Caco-2 (cell line): Measurements from ENCODE around the gene WWOX. TPM values are rescaled to one million over a fixed set of nuclear protein-coding genes. Genes with fewer than 3 reads are reported as not detected.

Source experiments
- BruUV-seq: library from RNA; stranded (reverse); fragments of 400-500 nt; replicated peaks from 2 replicates; lab custom pipeline; 2021; lab: Mats Ljungman, UMichigan
- CTCF ChIA-PET: fragments of 300-600 bp; sonication (Branson Sonifier 250); formaldehyde crosslinking; loops from one replicate; lab custom pipeline; 2022; ENCODE audit warnings: antibody characterized with exemption; lab: Charles Lee
- POLR2A ChIA-PET: fragments of 300-600 bp; sonication (Branson Sonifier 250); formaldehyde crosslinking; loops from one replicate; lab custom pipeline; 2022; ENCODE audit warnings: antibody characterized with exemption; lab: Charles Lee
- DNase-seq, 2 experiments: peaks; one replicate each; pipeline versions ENCODE4 v3.0.0 to v3.0.0-alpha.2; 2020 to 2022
- H3K27me3 ChIP-seq: replicated peaks from 2 replicates; pipeline ENCODE4 v1.6.0; 2011; ENCODE audit warnings: low read length; ENCODE audit not compliant: control insufficient read depth, insufficient read depth
- H3K36me3 ChIP-seq: 2 replicates; pipeline ENCODE4 v1.5.1; 2011; ENCODE audit warnings: low read length; ENCODE audit not compliant: control insufficient read depth, insufficient read depth
- H3K4me1 ChIP-seq: fragments of 250-450 bp; sonication (Bioruptor Pico); 2 replicates; pipeline ENCODE4 v1.5.1; 2020; ENCODE audit warnings: mild to moderate bottlenecking
- H3K4me3 ChIP-seq: 2 replicates; pipeline ENCODE4 v1.5.1; 2011; ENCODE audit warnings: low read depth, mild to moderate bottlenecking, control low read depth, low read length
- H3K9me3 ChIP-seq: fragments of 250-450 bp; sonication (Bioruptor Pico); 2 replicates; pipeline ENCODE4 v1.5.1; 2020; ENCODE audit warnings: mild to moderate bottlenecking, moderate library complexity
- H3K27ac Mint-ChIP-seq: one replicate; pipeline ENCODE4 v1.8.0; 2022; ENCODE audit warnings: mixed read lengths; ENCODE audit not compliant: unreplicated experiment
- H3K27me3 Mint-ChIP-seq: one replicate; pipeline ENCODE4 v1.8.0; 2022; ENCODE audit warnings: mixed read lengths; ENCODE audit not compliant: insufficient read depth, unreplicated experiment
- H3K36me3 Mint-ChIP-seq: one replicate; pipeline ENCODE4 v1.8.0; 2022; ENCODE audit warnings: mild to moderate bottlenecking, mixed read lengths; ENCODE audit not compliant: insufficient read depth, unreplicated experiment
- H3K4me1 Mint-ChIP-seq: one replicate; pipeline ENCODE4 v1.8.0; 2022; ENCODE audit warnings: low read depth, mixed read lengths; ENCODE audit not compliant: unreplicated experiment
- H3K4me3 Mint-ChIP-seq: one replicate; pipeline ENCODE4 v1.8.0; 2022; ENCODE audit warnings: mild to moderate bottlenecking, moderate library complexity, mixed read lengths; ENCODE audit not compliant: unreplicated experiment
- H3K9me3 Mint-ChIP-seq: one replicate; pipeline ENCODE4 v1.8.0; 2022; ENCODE audit warnings: mixed read lengths; ENCODE audit not compliant: unreplicated experiment
- intact Hi-C: fragments of 100-400 bp; cut with micrococcal nuclease; formaldehyde crosslinking; loops from one replicate; pipeline ENCODE4 v1.10.0; 2022; ENCODE audit not compliant: unreplicated experiment
- total RNA-seq: library from RNA; stranded (reverse); gene quantifications from 2 replicates; pipeline ENCODE4 v1.2.3, GENCODE V29; 2022
- TF ChIP-seq, protein P1 (sequence below), 2 experiments: fragments of 200-600 bp in 1 of 2; IDR thresholded peaks; 1 replicate in 1 of 2; 2 replicates in 1 of 2; pipeline versions ENCODE4 v1.5.1 to v1.8.0; 2011 to 2022; ENCODE audit warnings: antibody characterized with exemption in 1 of 2, control low read depth in 1 of 2, inconsistent platforms in 1 of 2, low read depth in 1 of 2, low read length in 1 of 2, mild to moderate bottlenecking in 1 of 2, moderate library complexity in 1 of 2; ENCODE audit not compliant: insufficient read depth in 1 of 2, severe bottlenecking in 1 of 2, unreplicated experiment in 1 of 2

Gene WWOX
- total RNA-seq, 1 experiment from 2014 or later, result 45.0 TPM

DNA sequence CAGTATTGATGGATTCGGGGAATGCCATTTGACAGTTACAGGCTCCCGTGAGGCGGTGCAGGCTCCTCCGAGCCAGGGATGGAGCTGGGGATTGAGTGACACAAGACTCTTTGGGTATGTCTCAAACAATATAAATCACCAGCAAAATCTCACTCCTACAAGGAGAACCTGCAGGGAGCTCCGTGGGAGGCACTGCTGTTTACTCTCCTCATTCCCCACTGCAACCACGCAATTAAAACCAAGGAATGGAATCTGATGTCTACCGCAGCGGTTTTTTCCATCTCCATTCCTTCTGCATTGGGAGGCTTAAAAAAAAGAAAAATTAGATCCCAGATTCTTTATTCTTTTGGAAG lies 157.9 kb downstream of the WWOX start:
- Histone ChIP-seq H3K36me3 (no peaks in the 10 kb centered on the region), H3K9me3 (no peaks in the 10 kb centered on the region), H3K4me1 (peaks cover 44% of the 10 kb centered on the region), H3K4me3 (no peak overlapping the region), H3K27me3 (no peaks in the 10 kb centered on the region)
- Mint-ChIP-seq H3K9me3 (no peaks in the 10 kb centered on the region), H3K4me3 (peak overlapping the region; percentile 53), H3K27ac (peak overlapping the region; percentile 71), H3K4me1 (peaks cover 29% of the 10 kb centered on the region), H3K27me3 (no peaks in the 10 kb centered on the region), H3K36me3 (peaks cover 4% of the 10 kb centered on the region)
- intact Hi-C loops, result loop anchor here (1.0 to 5.0 kb wide), 4 partner anchors 13 to 180 kb away; no protein-coding TSS in a partner anchor
- peak in 1 of 2 experiments; percentile 37 for DNase-seq
- TF ChIP-seq, protein P1, sequence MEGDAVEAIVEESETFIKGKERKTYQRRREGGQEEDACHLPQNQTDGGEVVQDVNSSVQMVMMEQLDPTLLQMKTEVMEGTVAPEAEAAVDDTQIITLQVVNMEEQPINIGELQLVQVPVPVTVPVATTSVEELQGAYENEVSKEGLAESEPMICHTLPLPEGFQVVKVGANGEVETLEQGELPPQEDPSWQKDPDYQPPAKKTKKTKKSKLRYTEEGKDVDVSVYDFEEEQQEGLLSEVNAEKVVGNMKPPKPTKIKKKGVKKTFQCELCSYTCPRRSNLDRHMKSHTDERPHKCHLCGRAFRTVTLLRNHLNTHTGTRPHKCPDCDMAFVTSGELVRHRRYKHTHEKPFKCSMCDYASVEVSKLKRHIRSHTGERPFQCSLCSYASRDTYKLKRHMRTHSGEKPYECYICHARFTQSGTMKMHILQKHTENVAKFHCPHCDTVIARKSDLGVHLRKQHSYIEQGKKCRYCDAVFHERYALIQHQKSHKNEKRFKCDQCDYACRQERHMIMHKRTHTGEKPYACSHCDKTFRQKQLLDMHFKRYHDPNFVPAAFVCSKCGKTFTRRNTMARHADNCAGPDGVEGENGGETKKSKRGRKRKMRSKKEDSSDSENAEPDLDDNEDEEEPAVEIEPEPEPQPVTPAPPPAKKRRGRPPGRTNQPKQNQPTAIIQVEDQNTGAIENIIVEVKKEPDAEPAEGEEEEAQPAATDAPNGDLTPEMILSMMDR (IDR thresholded peaks at IDR 0.05; ENCODE audit: insufficient read depth in 1 of 2, low read depth in 1 of 2, low read length in 1 of 2, severe bottlenecking in 1 of 2, unreplicated experiment in 1 of 2), result no peak
- BruUV-seq, result no TSS peak
- ChIA-PET CTCF (no interaction called here), POLR2A (no interaction called here)

DNA sequence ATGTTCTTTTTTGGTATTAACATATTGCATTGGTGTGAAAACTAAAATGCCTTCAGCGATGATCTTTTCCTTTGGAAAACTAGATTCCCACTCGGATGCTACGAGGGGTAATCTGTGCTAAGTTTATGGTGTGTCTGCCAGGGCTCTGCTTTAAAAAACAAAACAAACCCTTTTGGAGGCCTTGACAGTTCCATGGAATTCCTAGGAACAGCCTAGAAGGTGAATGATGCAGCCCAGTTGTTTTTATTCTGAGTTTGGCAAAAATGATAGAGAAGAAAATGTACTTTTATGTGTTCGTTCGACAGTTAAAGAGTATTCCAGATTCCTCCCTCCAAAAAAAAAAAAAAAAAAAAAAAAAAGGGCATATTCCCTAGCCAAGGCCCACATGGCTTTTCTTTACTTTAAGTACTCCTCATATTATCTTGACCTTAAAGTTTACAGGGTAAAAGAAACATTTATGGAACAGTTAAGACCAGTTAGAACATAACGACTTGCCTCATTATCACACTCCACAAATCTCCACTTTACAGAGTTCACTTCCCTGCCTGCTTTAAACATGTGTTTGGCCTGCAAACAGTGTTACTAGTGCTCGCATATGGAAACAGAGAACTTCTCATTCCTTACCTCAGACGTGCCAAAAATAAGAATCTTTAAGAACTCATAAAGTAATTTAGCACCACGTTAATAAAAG lies 159.1 kb downstream of the WWOX start:
- H3K4me1 Mint-ChIP-seq, result peaks cover 24% of the 10 kb centered on the region
- Histone ChIP-seq H3K27me3 (no peaks in the 10 kb centered on the region), H3K9me3 (no peaks in the 10 kb centered on the region), H3K36me3 (no peaks in the 10 kb centered on the region), H3K4me1 (peaks cover 34% of the 10 kb centered on the region), H3K4me3 (no peak overlapping the region)
- peaks cover 4% of the 10 kb centered on the region for H3K36me3 Mint-ChIP-seq
- TF ChIP-seq, protein P1 (IDR thresholded peaks at IDR 0.05; ENCODE audit: insufficient read depth in 1 of 2, low read depth in 1 of 2, low read length in 1 of 2, severe bottlenecking in 1 of 2, unreplicated experiment in 1 of 2), result no peak
- BruUV-seq, result no TSS peak
- ChIA-PET POLR2A (no interaction called here), CTCF (no interaction called here)
- H3K27me3 Mint-ChIP-seq, result no peaks in the 10 kb centered on the region
- H3K27ac Mint-ChIP-seq, result peak overlapping the region; percentile 67
- H3K4me3 Mint-ChIP-seq, result no peak overlapping the region
- no peak for DNase-seq
- H3K9me3 Mint-ChIP-seq, result no peaks in the 10 kb centered on the region
- intact Hi-C loops, result loop anchor here (5.0 kb wide), 1 partner anchor 179 kb away; no protein-coding TSS in a partner anchor

DNA sequence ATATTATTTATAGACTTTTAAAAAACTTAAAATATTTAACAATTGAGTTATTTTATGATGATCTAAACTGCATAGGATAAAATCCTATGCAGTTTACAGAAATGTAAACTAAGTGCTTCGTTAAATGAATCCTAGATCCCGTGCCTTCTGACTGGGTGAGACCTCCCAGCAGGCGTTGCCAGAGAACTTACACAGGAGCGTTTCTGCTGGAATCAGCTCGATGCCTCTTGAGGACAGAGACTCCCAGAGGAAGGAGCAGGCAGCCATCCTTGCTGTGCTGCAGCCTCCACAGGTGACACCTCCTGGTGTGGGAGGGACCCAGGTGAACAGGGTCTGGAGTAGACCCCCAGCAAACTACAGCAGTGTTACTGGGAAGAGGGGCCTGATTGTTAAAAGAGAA lies 160.4 kb downstream of the WWOX start:
- H3K4me1 Mint-ChIP-seq, result peaks cover 24% of the 10 kb centered on the region
- H3K4me3 ChIP-seq, result no peak overlapping the region
- H3K4me1 ChIP-seq, result peaks cover 34% of the 10 kb centered on the region
- 0 out of 2 replicates have a peak, but pooled peaks cover 1% of the 10 kb centered on the region for H3K36me3 ChIP-seq
- no TSS peak for BruUV-seq
- H3K27ac Mint-ChIP-seq, result no peak overlapping the region
- peaks cover 4% of the 10 kb centered on the region for H3K36me3 Mint-ChIP-seq
- intact Hi-C loops, result loop anchor here (5.0 kb wide), 1 partner anchor 177 kb away; no protein-coding TSS in a partner anchor
- H3K9me3 ChIP-seq, result peaks cover 5% of the 10 kb centered on the region
- H3K9me3 Mint-ChIP-seq, result no peaks in the 10 kb centered on the region
- peak in 1 of 2 experiments; percentile 27 for DNase-seq
- H3K4me3 Mint-ChIP-seq, result no peak overlapping the region
- CTCF ChIA-PET, result interaction anchor here (0.8 kb wide), 1 partner anchor 510 kb away, joined by 4 read pairs; no protein-coding TSS in a partner anchor
- H3K27me3 Mint-ChIP-seq, result no peaks in the 10 kb centered on the region
- TF ChIP-seq, protein P1 (IDR thresholded peaks at IDR 0.05; ENCODE audit: insufficient read depth in 1 of 2, low read depth in 1 of 2, low read length in 1 of 2, severe bottlenecking in 1 of 2, unreplicated experiment in 1 of 2), result peak in 1 of 2 experiments; percentile 28
- no peaks in the 10 kb centered on the region for H3K27me3 ChIP-seq
- POLR2A ChIA-PET, result no interaction called here
